IMR-90 (cell line): ENCODE results near the gene GNA14. TPM values are rescaled to one million over a fixed set of nuclear protein-coding genes. Genes with fewer than 3 reads are reported as not detected.

Experiments
- ATAC-seq: fragments of 200-7000 bp; cut with Tn5 transposase; 2 replicates; pipeline ENCODE4 v1.9.1; 2020; ENCODE audit warnings: low read depth, mild to moderate bottlenecking, moderate library complexity
- BruUV-seq: library from RNA; stranded (reverse); fragments of 400-500 nt; replicated peaks from 2 replicates; lab custom pipeline; 2021; lab: Mats Ljungman, UMichigan
- CTCF ChIA-PET: fragments of 300-600 bp; formaldehyde crosslinking; extraction: SDS; loops from one replicate; lab custom pipeline; 2021; ENCODE audit warnings: antibody characterized with exemption; lab: Yijun Ruan, JAX
- POLR2A ChIA-PET: fragments of 300-600 bp; sonication (Branson Sonifier 250); formaldehyde crosslinking; loops from one replicate; lab custom pipeline; 2022; ENCODE audit warnings: antibody characterized with exemption; ENCODE audit not compliant: unreplicated experiment; lab: Charles Lee
- DNase-seq: peaks from one replicate; pipeline ENCODE4 v3.0.0; 2013
- H2AFZ ChIP-seq: replicated peaks from 2 replicates; pipeline ENCODE3; 2013; ENCODE audit warnings: low read length, mild to moderate bottlenecking; ENCODE audit not compliant: poor library complexity
- H2AK5ac ChIP-seq: 2 replicates; pipeline ENCODE4 v1.6.1; 2013; ENCODE audit warnings: low read depth, low read length, inconsistent platforms
- H2AK9ac ChIP-seq: replicated peaks from 2 replicates; pipeline ENCODE3; 2013; ENCODE audit warnings: mild to moderate bottlenecking, low read depth, low read length, moderate library complexity; ENCODE audit not compliant: poor library complexity
- H2BK120ac ChIP-seq: 2 replicates; pipeline ENCODE4 v1.6.1; 2013; ENCODE audit warnings: low read depth, low read length, inconsistent platforms
- H2BK15ac ChIP-seq: 3 replicates; pipeline ENCODE4 v1.6.1; 2013; ENCODE audit warnings: low read depth, low read length, inconsistent platforms
- H2BK20ac ChIP-seq: 2 replicates; pipeline ENCODE4 v1.6.1; 2013; ENCODE audit warnings: low read depth, mild to moderate bottlenecking, inconsistent platforms, low read length, moderate library complexity
- H2BK5ac ChIP-seq: 2 replicates; pipeline ENCODE4 v1.6.1; 2013; ENCODE audit warnings: mild to moderate bottlenecking, low read depth, low read length, inconsistent platforms; ENCODE audit not compliant: poor library complexity, severe bottlenecking
- H3K14ac ChIP-seq: replicated peaks from 2 replicates; pipeline ENCODE4 v1.6.1; 2013; ENCODE audit warnings: low read depth, low read length, inconsistent platforms
- H3K18ac ChIP-seq: 2 replicates; pipeline ENCODE4 v1.6.1; 2013; ENCODE audit warnings: low read depth, low read length, control low read depth
- H3K23ac ChIP-seq: 2 replicates; pipeline ENCODE4 v1.6.1; 2013; ENCODE audit warnings: low read depth, low read length, inconsistent platforms
- H3K27ac ChIP-seq: 2 replicates; pipeline ENCODE4 v1.5.1; 2013; ENCODE audit warnings: mild to moderate bottlenecking, control low read depth, low read length; ENCODE audit not compliant: insufficient read depth
- H3K27me3 ChIP-seq: 2 replicates; pipeline ENCODE4 v1.6.1; 2013; ENCODE audit warnings: low read length; ENCODE audit not compliant: control insufficient read depth, insufficient read depth
- H3K36me3 ChIP-seq: 2 replicates; pipeline ENCODE4 v1.6.1; 2013; ENCODE audit warnings: low read length, mixed read lengths; ENCODE audit not compliant: control insufficient read depth, insufficient read depth
- H3K4ac ChIP-seq: 2 replicates; pipeline ENCODE4 v1.6.1; 2013; ENCODE audit warnings: low read depth, low read length, inconsistent platforms
- H3K4me1 ChIP-seq: 2 replicates; pipeline ENCODE4 v1.6.1; 2013; ENCODE audit warnings: low read length, mixed read lengths; ENCODE audit not compliant: control insufficient read depth, insufficient read depth
- H3K4me2 ChIP-seq: 2 replicates; pipeline ENCODE4 v1.6.1; 2013; ENCODE audit warnings: low read depth, mild to moderate bottlenecking, control low read depth, low read length, moderate library complexity
- H3K4me3 ChIP-seq: 2 replicates; pipeline ENCODE4 v1.5.1; 2013; ENCODE audit warnings: low read depth, mild to moderate bottlenecking, control low read depth, low read length, moderate library complexity; ENCODE audit not compliant: insufficient read depth
- H3K56ac ChIP-seq: 2 replicates; pipeline ENCODE4 v1.6.1; 2013; ENCODE audit warnings: low read length, inconsistent platforms; ENCODE audit not compliant: insufficient read depth; ENCODE audit errors: extremely low read depth
- H3K79me1 ChIP-seq, 2 experiments: 2 replicates each; pipeline ENCODE4 v1.6.1; 2013; ENCODE audit warnings: low read length in 2 of 2, inconsistent platforms in 1 of 2, low read depth in 1 of 2
- H3K9ac ChIP-seq: 2 replicates; pipeline ENCODE4 v1.6.1; 2013; ENCODE audit warnings: low read depth, low read length, control low read depth
- H3K9me1 ChIP-seq: 2 replicates; pipeline ENCODE4 v1.6.1; 2013; ENCODE audit warnings: low read length, inconsistent platforms; ENCODE audit not compliant: insufficient read depth
- H3K9me3 ChIP-seq: 2 replicates; pipeline ENCODE4 v1.6.1; 2013; ENCODE audit warnings: low read length; ENCODE audit not compliant: control insufficient read depth, insufficient read depth
- H4K20me1 ChIP-seq: 2 replicates; pipeline ENCODE4 v1.6.1; 2013; ENCODE audit warnings: low read length, inconsistent platforms; ENCODE audit not compliant: insufficient read depth
- H4K5ac ChIP-seq: 2 replicates; pipeline ENCODE4 v1.6.1; 2013; ENCODE audit warnings: mild to moderate bottlenecking, low read depth, low read length, control low read depth
- H4K8ac ChIP-seq, 2 experiments: 2 replicates each; pipeline ENCODE4 v1.6.1; 2013; ENCODE audit warnings: low read depth in 2 of 2, low read length in 2 of 2, control low read depth in 1 of 2, inconsistent platforms in 1 of 2
- H4K91ac ChIP-seq: 2 replicates; pipeline ENCODE4 v1.6.1; 2013; ENCODE audit warnings: low read depth, low read length, inconsistent platforms; ENCODE audit not compliant: insufficient read depth
- BHLHE40 ChIP-seq: fragments of 150-350 bp; IDR thresholded peaks from 2 replicates; pipeline ENCODE4 v1.6.1; 2016; ENCODE audit warnings: mild to moderate bottlenecking, low read depth, low read length
- CEBPB ChIP-seq: IDR thresholded peaks from 2 replicates; pipeline ENCODE4 v1.6.1; 2012; ENCODE audit warnings: low read depth, low read length, improper control_type of control experiment
- CHD1 ChIP-seq: IDR thresholded peaks from 2 replicates; pipeline ENCODE4 v1.6.1; 2012; ENCODE audit warnings: low read depth, low read length, improper control_type of control experiment
- ELK1 ChIP-seq: fragments of 150-350 bp; IDR thresholded peaks from 2 replicates; pipeline ENCODE4 v1.6.1; 2016; ENCODE audit warnings: low read depth, mild to moderate bottlenecking, low read length, moderate library complexity, borderline replicate concordance
- FOS ChIP-seq: fragments of 150-350 bp; IDR thresholded peaks from 2 replicates; pipeline ENCODE4 v1.6.1; 2016; ENCODE audit warnings: low read depth, low read length
- MAFK ChIP-seq: IDR thresholded peaks from 2 replicates; pipeline ENCODE4 v1.6.1; 2012; ENCODE audit warnings: low read depth, low read length, improper control_type of control experiment
- MAZ ChIP-seq: IDR thresholded peaks from 2 replicates; pipeline ENCODE4 v1.6.1; 2012; ENCODE audit warnings: low read depth, mild to moderate bottlenecking, low read length, improper control_type of control experiment, moderate library complexity, borderline replicate concordance
- NFE2L2 ChIP-seq: fragments of 150-350 bp; IDR thresholded peaks from 2 replicates; pipeline ENCODE4 v1.6.1; 2016; ENCODE audit warnings: low read depth, mild to moderate bottlenecking, low read length
- POLR2A ChIP-seq: IDR thresholded peaks from 2 replicates; pipeline ENCODE4 v1.6.1; 2012; ENCODE audit warnings: mild to moderate bottlenecking, low read depth, low read length
- RAD21 ChIP-seq: IDR thresholded peaks from 2 replicates; pipeline ENCODE4 v1.6.1; 2012; ENCODE audit warnings: low read length, improper control_type of control experiment
- RCOR1 ChIP-seq: IDR thresholded peaks from 2 replicates; pipeline ENCODE4 v1.6.1; 2012; ENCODE audit warnings: mild to moderate bottlenecking, low read length, improper control_type of control experiment; ENCODE audit not compliant: insufficient replicate concordance
- SMC3 ChIP-seq: fragments of 150-350 bp; IDR thresholded peaks from 2 replicates; pipeline ENCODE4 v1.6.1; 2016; ENCODE audit warnings: low read depth, mild to moderate bottlenecking, antibody characterized with exemption, low read length, moderate library complexity
- USF2 ChIP-seq: fragments of 150-350 bp; IDR thresholded peaks from 2 replicates; pipeline ENCODE4 v1.6.1; 2017; ENCODE audit warnings: mild to moderate bottlenecking, antibody characterized with exemption, low read length, low read depth
- WGBS, 2 experiments: methylation state at CpG; one replicate each; pipeline versions ENCODE4 v1.1.5 to v1.1.7; 2013; ENCODE audit warnings: missing lambda C conversion rate in 2 of 2; ENCODE audit not compliant: insufficient read length in 1 of 2; ENCODE audit errors: extremely low coverage in 2 of 2; 5-methylcytosine and 5-hydroxymethylcytosine counted together
- dilution Hi-C: fragments of 300-500 bp; cut with HindIII; formaldehyde crosslinking; loops from one replicate; pipeline ENCODE4 v1.14.3; 2018; ENCODE audit warnings: low sequenced_read_pairs; ENCODE audit not compliant: unreplicated experiment
- in situ Hi-C: fragments of 300-500 bp; cut with MboI; formaldehyde crosslinking; loops from 3 replicates; pipeline ENCODE4 v1.14.3; 2019; ENCODE audit warnings: low sequenced_read_pairs, inconsistent platforms, mixed read lengths
- intact Hi-C: fragments of 100-400 bp; cut with micrococcal nuclease; formaldehyde crosslinking; loops from 2 replicates; pipeline ENCODE4 v1.10.0; 2022
- polyA plus RNA-seq, 3 experiments: library from polyadenylated mRNA; depleted of rRNA; stranded (reverse); fragments of >200 nt; gene quantifications; 2 replicates each; pipeline ENCODE4 v1.2.3, GENCODE V29; 2012; ENCODE audit warnings: low replicate concordance in 1 of 3
- total RNA-seq: library from RNA; depleted of rRNA; stranded (reverse); fragments of >200 nt; gene quantifications from 2 replicates; pipeline ENCODE4 v1.2.3, GENCODE V29; 2012
- TF ChIP-seq, protein P1 (sequence below): conservative IDR thresholded peaks from 2 replicates; pipeline ENCODE4 v1.5.1; 2012; ENCODE audit warnings: mild to moderate bottlenecking, low read depth, low read length, improper control_type of control experiment

The GNA14 gene
- total and polyA plus RNA-seq, 2 of the 4 experiments (the other 2 are of a cell fraction), result under 0.01 to 0.03 TPM

GRCh38 chr9:77647267-77648233, 572 bp downstream of the GNA14 start:
- ChIA-PET CTCF (no interaction called here), POLR2A (no interaction called here)
- Histone ChIP-seq H3K4me3 (no peak overlapping the region; the same call in 1 of the 2 replicates), H3K4me1 (no peaks in the 10 kb centered on the region), H2AK5ac (no peak overlapping the region), H2BK20ac (no peak overlapping the region), H4K5ac (no peak overlapping the region), H4K20me1 (no peaks in the 10 kb centered on the region), H3K36me3 (no peaks in the 10 kb centered on the region), H3K4me2 (no peak overlapping the region; the same call in 1 of the 2 replicates), H3K9ac (no peak overlapping the region), H2BK5ac (no peak overlapping the region), H2BK15ac (no peak overlapping the region), H3K9me3 (no peaks in the 10 kb centered on the region), H3K23ac (no peak overlapping the region), H2BK120ac (no peak overlapping the region), H4K91ac (no peak overlapping the region), H3K79me1 (no peaks in the 10 kb centered on the region), H2AFZ (peak overlapping the region; percentile 81), H3K27ac (no peak overlapping the region), H4K8ac (no peak overlapping the region), H3K14ac (no peak overlapping the region), H3K56ac (no peak overlapping the region), H2AK9ac (peak overlapping the region; percentile 28), H3K4ac (no peak overlapping the region), H3K27me3 (peaks cover 43% of the 10 kb centered on the region), H3K9me1 (no peaks in the 10 kb centered on the region), H3K18ac (no peak overlapping the region)
- in situ Hi-C loops (no loop called here), dilution Hi-C loops (no loop called here), intact Hi-C loops (no loop called here)
- WGBS, 2 experiments, result 41% methylated on average over 20 of the region's 83 CpGs; no CpG with 5 or more reads in 1 of the 2 experiments
- ATAC-seq (peak; percentile 42), DNase-seq (no peak)
- no TSS peak for BruUV-seq
- TF ChIP-seq RCOR1 (no peak), MAFK (no peak), NFE2L2 (no peak), FOS (no peak), BHLHE40 (no peak), CEBPB (no peak), POLR2A (no peak), CHD1 (no peak), RAD21 (no peak), SMC3 (no peak), USF2 (no peak), ELK1 (no peak), MAZ (no peak)
- TF ChIP-seq, protein P1, sequence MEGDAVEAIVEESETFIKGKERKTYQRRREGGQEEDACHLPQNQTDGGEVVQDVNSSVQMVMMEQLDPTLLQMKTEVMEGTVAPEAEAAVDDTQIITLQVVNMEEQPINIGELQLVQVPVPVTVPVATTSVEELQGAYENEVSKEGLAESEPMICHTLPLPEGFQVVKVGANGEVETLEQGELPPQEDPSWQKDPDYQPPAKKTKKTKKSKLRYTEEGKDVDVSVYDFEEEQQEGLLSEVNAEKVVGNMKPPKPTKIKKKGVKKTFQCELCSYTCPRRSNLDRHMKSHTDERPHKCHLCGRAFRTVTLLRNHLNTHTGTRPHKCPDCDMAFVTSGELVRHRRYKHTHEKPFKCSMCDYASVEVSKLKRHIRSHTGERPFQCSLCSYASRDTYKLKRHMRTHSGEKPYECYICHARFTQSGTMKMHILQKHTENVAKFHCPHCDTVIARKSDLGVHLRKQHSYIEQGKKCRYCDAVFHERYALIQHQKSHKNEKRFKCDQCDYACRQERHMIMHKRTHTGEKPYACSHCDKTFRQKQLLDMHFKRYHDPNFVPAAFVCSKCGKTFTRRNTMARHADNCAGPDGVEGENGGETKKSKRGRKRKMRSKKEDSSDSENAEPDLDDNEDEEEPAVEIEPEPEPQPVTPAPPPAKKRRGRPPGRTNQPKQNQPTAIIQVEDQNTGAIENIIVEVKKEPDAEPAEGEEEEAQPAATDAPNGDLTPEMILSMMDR, result no peak
